ENCODE measurements around the gene ENPP1. TPM values are rescaled to one million over a fixed set of nuclear protein-coding genes. Genes with fewer than 3 reads are reported as not detected.

Gene ENPP1
- total RNA-seq, 1 donor = 16.3 TPM

GRCh38 chr6:131875647-131876046, 67.8 kb downstream of the ENPP1 start:
- Histone ChIP-seq H3K27ac (ENCODE audit: low read depth, low read length) (no peak overlapping the region), H3K4me3 (ENCODE audit: insufficient read depth, low read length) (no peak overlapping the region), H3K4me2 (ENCODE audit: insufficient read depth, low read length) (no peak overlapping the region), H3K79me2 (ENCODE audit: insufficient read depth, low read length) (no peaks in the 10 kb centered on the region), H2AFZ (ENCODE audit: low read length) (no peak overlapping the region), H3K4me1 (ENCODE audit: insufficient read depth, low read length) (no peaks in the 10 kb centered on the region), H3K36me3 (ENCODE audit: insufficient read depth, low read length) (peaks cover 29% of the 10 kb centered on the region), H3K27me3 (ENCODE audit: insufficient read depth, low read length) (no peaks in the 10 kb centered on the region), H3K9me3 (ENCODE audit: low read depth, low read length) (no peaks in the 10 kb centered on the region), H4K20me1 (ENCODE audit: insufficient read depth, low read length) (no peaks in the 10 kb centered on the region)
- TF ChIP-seq CTCF (IDR thresholded peaks at IDR 0.05; ENCODE audit: extremely low read depth, low read depth, low read length) = no peak
- peak; percentile 22 for DNase-seq (ENCODE audit: insufficient read length, low spot score, missing footprints)

- Histone ChIP-seq H3K36me3 (ENCODE audit: insufficient read depth, low read length) (peaks cover 32% of the 10 kb centered on the region), H3K79me2 (ENCODE audit: insufficient read depth, low read length) (no peaks in the 10 kb centered on the region), H4K20me1 (ENCODE audit: insufficient read depth, low read length) (no peaks in the 10 kb centered on the region), H3K9me3 (ENCODE audit: low read depth, low read length) (no peaks in the 10 kb centered on the region), H3K27ac (ENCODE audit: low read depth, low read length) (no peak overlapping the region), H3K27me3 (ENCODE audit: insufficient read depth, low read length) (no peaks in the 10 kb centered on the region), H2AFZ (ENCODE audit: low read length) (no peak overlapping the region), H3K4me1 (ENCODE audit: insufficient read depth, low read length) (no peaks in the 10 kb centered on the region), H3K4me3 (ENCODE audit: insufficient read depth, low read length) (no peak overlapping the region), H3K4me2 (ENCODE audit: insufficient read depth, low read length) (no peak overlapping the region)
- no peak for TF ChIP-seq CTCF (IDR thresholded peaks at IDR 0.05; ENCODE audit: extremely low read depth, low read depth, low read length)
- no peak for DNase-seq (ENCODE audit: insufficient read length, low spot score, missing footprints)
These were observed 68.7 kb downstream of the ENPP1 start for GRCh38 chr6:131876545-131876944.

GRCh38 chr6:131877999-131878789, 70.4 kb downstream of the ENPP1 start:
- no peak overlapping the region for H2AFZ ChIP-seq (ENCODE audit: low read length)
- DNase-seq (ENCODE audit: insufficient read length, low spot score, missing footprints) = no peak
- no peak for TF ChIP-seq CTCF (IDR thresholded peaks at IDR 0.05; ENCODE audit: extremely low read depth, low read depth, low read length)
- no peaks in the 10 kb centered on the region for H3K79me2 ChIP-seq (ENCODE audit: insufficient read depth, low read length)
- H4K20me1 ChIP-seq (ENCODE audit: insufficient read depth, low read length) = no peaks in the 10 kb centered on the region
- no peak overlapping the region for H3K27ac ChIP-seq (ENCODE audit: low read depth, low read length)
- H3K27me3 ChIP-seq (ENCODE audit: insufficient read depth, low read length) = no peaks in the 10 kb centered on the region
- H3K36me3 ChIP-seq (ENCODE audit: insufficient read depth, low read length) = peaks cover 33% of the 10 kb centered on the region
- no peak overlapping the region for H3K4me2 ChIP-seq (ENCODE audit: insufficient read depth, low read length)
- H3K9me3 ChIP-seq (ENCODE audit: low read depth, low read length) = no peaks in the 10 kb centered on the region
- no peak overlapping the region for H3K4me3 ChIP-seq (ENCODE audit: insufficient read depth, low read length)
- H3K4me1 ChIP-seq (ENCODE audit: insufficient read depth, low read length) = no peaks in the 10 kb centered on the region

- Histone ChIP-seq H4K20me1 (ENCODE audit: insufficient read depth, low read length) (no peaks in the 10 kb centered on the region), H3K27ac (ENCODE audit: low read depth, low read length) (no peak overlapping the region), H3K27me3 (ENCODE audit: insufficient read depth, low read length) (no peaks in the 10 kb centered on the region), H3K4me2 (ENCODE audit: insufficient read depth, low read length) (no peak overlapping the region), H2AFZ (ENCODE audit: low read length) (peak overlapping the region; percentile 12), H3K9me3 (ENCODE audit: low read depth, low read length) (no peaks in the 10 kb centered on the region), H3K79me2 (ENCODE audit: insufficient read depth, low read length) (no peaks in the 10 kb centered on the region), H3K4me1 (ENCODE audit: insufficient read depth, low read length) (no peaks in the 10 kb centered on the region), H3K36me3 (ENCODE audit: insufficient read depth, low read length) (peaks cover 28% of the 10 kb centered on the region), H3K4me3 (ENCODE audit: insufficient read depth, low read length) (no peak overlapping the region)
- DNase-seq (ENCODE audit: insufficient read length, low spot score, missing footprints) = peak; percentile 9
- TF ChIP-seq CTCF (IDR thresholded peaks at IDR 0.05; ENCODE audit: extremely low read depth, low read depth, low read length) = no peak
These were observed 75.2 kb downstream of the ENPP1 start for GRCh38 chr6:131883016-131883415.
